ENCODE measurements around the gene TPRA1.

- TF ChIP-seq ZNF138 (CRISPR knock-in tag; conservative IDR thresholded peaks at IDR 0.05) (no peak), NR3C1 (CRISPR knock-in tag; conservative IDR thresholded peaks at IDR 0.05; ENCODE audit: low read depth) (no peak), TEAD1 (CRISPR knock-in tag; IDR thresholded peaks at IDR 0.05) (no peak), USF2 (CRISPR knock-in tag; IDR thresholded peaks at IDR 0.05) (no peak), CTCF (IDR thresholded peaks at IDR 0.05) (no peak), RELA (CRISPR knock-in tag; IDR thresholded peaks at IDR 0.05; ENCODE audit: borderline replicate concordance) (no peak), JUN (CRISPR knock-in tag; IDR thresholded peaks at IDR 0.05) (no peak)
Observed at GRCh38 chr3:127534564-127534963, 56.0 kb downstream of the TPRA1 start.
